Heart left ventricle (tissue), 16 donors: ENCODE data around the gene AAR2. TPM values are rescaled to one million over a fixed set of nuclear protein-coding genes. Genes with fewer than 3 reads are reported as not detected.

Experiments used
- ATAC-seq, 4 donors: fragments of 200-7000 bp; cut with Tn5 transposase; one replicate each; pipeline ENCODE4 v1.9.1; 2020 to 2022; ENCODE audit warnings: moderate library complexity in 4 of 4, mild to moderate bottlenecking in 3 of 4, moderate number of reproducible peaks in 1 of 4
- DNase-seq, 5 donors: peaks; one replicate each; pipeline ENCODE4 v3.0.0-alpha.2; 2020
- H3K27ac ChIP-seq, 12 donors: fragments of 200-600 bp; sonication (generic) in 4 of 12; one replicate each; pipeline versions ENCODE4 v1.5.0 to v1.8.0; 2016 to 2022; ENCODE audit warnings: mild to moderate bottlenecking in 2 of 12
- H3K27me3 ChIP-seq, 9 donors: fragments of 200-600 bp; sonication (generic) in 2 of 9; one replicate each; pipeline versions ENCODE4 v1.5.1 to v1.8.0; 2016 to 2022; ENCODE audit warnings: mild to moderate bottlenecking in 3 of 9
- H3K36me3 ChIP-seq, 9 donors: fragments of 200-600 bp; sonication (generic) in 2 of 9; one replicate each; pipeline versions ENCODE4 v1.5.0 to v1.8.0; 2018 to 2022; ENCODE audit warnings: mild to moderate bottlenecking in 2 of 9
- H3K4me1 ChIP-seq, 12 donors: fragments of 200-600 bp; sonication (generic) in 4 of 12; one replicate each; pipeline versions ENCODE4 v1.5.0 to v1.8.0; 2016 to 2022; ENCODE audit warnings: mild to moderate bottlenecking in 3 of 12
- H3K4me3 ChIP-seq, 12 donors: fragments of 200-600 bp; sonication (generic) in 4 of 12; one replicate each; pipeline versions ENCODE4 v1.5.0 to v1.8.0; 2017 to 2022; ENCODE audit warnings: mild to moderate bottlenecking in 9 of 12, moderate library complexity in 4 of 12
- H3K9me3 ChIP-seq, 12 donors: fragments of 200-600 bp; sonication (generic) in 4 of 12; one replicate each; pipeline versions ENCODE4 v1.5.0 to v1.8.0; 2016 to 2022; ENCODE audit warnings: mild to moderate bottlenecking in 1 of 12
- CTCF ChIP-seq, 12 donors: fragments of 200-600 bp; sonication (generic) in 4 of 12; IDR thresholded peaks; one replicate each; pipeline versions ENCODE4 v1.5.0 to v1.8.0; 2018 to 2022; ENCODE audit warnings: antibody characterized with exemption in 12 of 12, mild to moderate bottlenecking in 5 of 12
- POLR2A ChIP-seq, 2 donors: fragments of 450-650 bp; IDR thresholded peaks; one replicate each; pipeline ENCODE4 v1.6.1; 2017; ENCODE audit warnings: antibody characterized with exemption in 2 of 2, mild to moderate bottlenecking in 2 of 2, moderate library complexity in 2 of 2
- WGBS, 4 donors: extraction: QIAGEN DNeasy Blood & Tissue Kit in 2 of 4; methylation state at CpG; one replicate each; pipeline versions ENCODE4 v1.1.5 to v1.1.7; 2013 to 2018; 5-methylcytosine and 5-hydroxymethylcytosine counted together
- intact Hi-C, 10 donors: fragments of 100-400 bp; cut with DNase I; formaldehyde crosslinking; loops; one replicate each; pipeline versions ENCODE4 v1.11.1 to v1.14.2; 2022
- polyA plus RNA-seq, 2 donors: library from polyadenylated mRNA; stranded (reverse); fragments of 200-250 nt; gene quantifications; one replicate each; pipeline ENCODE4 v1.2.3, GENCODE V29; 2013
- total RNA-seq, 9 donors: library from RNA; depleted of rRNA in 2 of 9; stranded (reverse); fragments of >200 nt in 2 of 9; fragmentation: NEBNext Ultra II Directional in 3 of 9; extraction: Animal tissue kit (Norgen Biotek cat#: 25700) in 3 of 9; gene quantifications; one replicate each; pipeline versions ENCODE4 v1.1.0 to v1.2.4, GENCODE V29; 2016 to 2023
- donor health status: ischemic (EF 13 %, LVEDD 7.1; RV severe dilation, severe dysfunction).
- donor health status: healthy with polysubstance abuse.
- donor health status: DM: no; HTN: yes; CAD: no.
- donor health status: DM: no; HTN: no; CAD: no.
- donor health status: ischemic (EF 25% LVEDD 6.9; RV normal size, moderate dysfunction).
- donor health status: ischemic (EF 25% LVEDD 5.7; RV mildly dilated, moderate dysfunction).
- donor health status: healthy.
- donor health status: DM: yes; HTN: yes; CAD: no.
- donor health status: ischemic (EF 35%, LVEDD 5.7; RV mildly dilated, moderate dysfunction).
- donor health status: nonischemic (EF 11% LVEDD 7.7; RV severe dilation, severe dysfunction).
- donor health status: DM: yes; HTN: yes; CAD: no.
- donor health status: PGD.
- donor health status: ischemic (EF 29% LVEDD 5.4; RV normal size, mild dysfunction).
- donor health status: nonischemic (EF 23%, LVEDD 6.1; RV moderate dilation, normal function).

Gene AAR2
- total and polyA plus RNA-seq, 11 donors = 7.8 to 26.9 (median 16.8) TPM

- ATAC-seq = no peak
- whole genome bisulfite sequencing, 4 donors = 84 to 90% (median 86%) methylated on average over 9 of the region's 9 CpGs
- Histone ChIP-seq H3K36me3 (peaks cover 0 to 65% (median 4%) of the 10 kb centered on the region in 9 donors), H3K4me1 (peaks cover 0 to 3% (median 0%) of the 10 kb centered on the region in 12 donors), H3K4me3 (no peak overlapping the region), H3K27me3 (no peaks in the 10 kb centered on the region), H3K9me3 (no peaks in the 10 kb centered on the region), H3K27ac (no peak overlapping the region)
- DNase-seq = no peak
- intact Hi-C loops = loop anchor here in 2 of 10 donors (10.0 kb wide), 2 partner anchors 388 to 398 kb away; partner anchors contain the start of gene RAB5IF (in 1 of the 2)
- TF ChIP-seq POLR2A (IDR thresholded peaks at IDR 0.05) = no peak
- no peak for TF ChIP-seq CTCF (IDR thresholded peaks at IDR 0.05)
Measured at GRCh38 chr20:36206641-36207040, 29.6 kb upstream of the AAR2 start.

GRCh38 chr20:36207602-36208001, 28.7 kb upstream of the AAR2 start:
- no peaks in the 10 kb centered on the region for H3K27me3 ChIP-seq
- no peak overlapping the region for H3K27ac ChIP-seq
- ATAC-seq (no peak), DNase-seq (no peak)
- H3K4me1 ChIP-seq = peaks cover 0 to 3% (median 0%) of the 10 kb centered on the region in 12 donors
- H3K9me3 ChIP-seq = no peaks in the 10 kb centered on the region
- TF ChIP-seq CTCF (IDR thresholded peaks at IDR 0.05) (no peak), POLR2A (IDR thresholded peaks at IDR 0.05) (no peak)
- 86 to 92% (median 89%) methylated on average over 3 to 11 of the region's 11 CpGs for WGBS, 4 donors
- H3K4me3 ChIP-seq = no peak overlapping the region
- intact Hi-C loops = loop anchor here in 2 of 10 donors (10.0 kb wide), 2 partner anchors 387 to 397 kb away; partner anchors contain the start of gene RAB5IF (in 1 of the 2)
- H3K36me3 ChIP-seq = peaks cover 0 to 68% (median 6%) of the 10 kb centered on the region in 9 donors

GRCh38 chr20:36208257-36208656, 28.0 kb upstream of the AAR2 start:
- intact Hi-C loops = loop anchor here in 2 of 10 donors (10.0 kb wide), 2 partner anchors 387 to 397 kb away; partner anchors contain the start of gene RAB5IF (in 1 of the 2)
- no peak overlapping the region for H3K27ac ChIP-seq
- no peaks in the 10 kb centered on the region for H3K9me3 ChIP-seq
- H3K4me1 ChIP-seq = no peaks in the 10 kb centered on the region
- WGBS, 4 donors = 80 to 86% (median 84%) methylated on average over 9 to 10 of the region's 10 CpGs
- ATAC-seq (no peak), DNase-seq (no peak)
- H3K27me3 ChIP-seq = no peaks in the 10 kb centered on the region
- no peak for TF ChIP-seq CTCF (IDR thresholded peaks at IDR 0.05)
- TF ChIP-seq POLR2A (IDR thresholded peaks at IDR 0.05) = no peak
- no peak overlapping the region for H3K4me3 ChIP-seq
- H3K36me3 ChIP-seq = peaks cover 0 to 75% (median 9%) of the 10 kb centered on the region in 9 donors

GRCh38 chr20:36210436-36211021, 25.7 kb upstream of the AAR2 start:
- TF ChIP-seq CTCF (IDR thresholded peaks at IDR 0.05) (no peak), POLR2A (IDR thresholded peaks at IDR 0.05) (no peak)
- Histone ChIP-seq H3K9me3 (no peaks in the 10 kb centered on the region), H3K4me3 (no peak overlapping the region), H3K4me1 (no peaks in the 10 kb centered on the region), H3K27ac (no peak overlapping the region), H3K27me3 (no peaks in the 10 kb centered on the region), H3K36me3 (peaks cover 0 to 80% (median 13%) of the 10 kb centered on the region in 9 donors)
- 86 to 96% (median 91%) methylated on average over 5 of the region's 5 CpGs for WGBS, 4 donors
- intact Hi-C loops = loop anchor here in 7 of 10 donors (5.0 to 10.0 kb wide), 6 partner anchors 227 to 674 kb away; partner anchors contain the start of gene RAB5IF (in 1 of the 7)
- ATAC-seq = peak in 1 of 4 donors; percentile 31
- DNase-seq = no peak
